M059J (cell line): ENCODE results near the gene HPS6. TPM values are rescaled to one million over a fixed set of nuclear protein-coding genes. Genes with fewer than 3 reads are reported as not detected.
A peak's percentile ranks its signal among the peaks of the same experiment; 100 is the strongest.

Experiments
- DNase-seq: peaks from one replicate; pipeline ENCODE4 v3.0.0-alpha.2; 2012; ENCODE audit warnings: low read depth
- total RNA-seq: library from RNA; depleted of rRNA; stranded (reverse); fragments of >200 nt; shearing (Covaris generic); gene quantifications from 2 replicates; pipeline ENCODE4 v1.2.3, GENCODE V29; 2014

HPS6 gene
- total RNA-seq, 1 experiment from 2014 or later, result 19.8 TPM

DNA sequence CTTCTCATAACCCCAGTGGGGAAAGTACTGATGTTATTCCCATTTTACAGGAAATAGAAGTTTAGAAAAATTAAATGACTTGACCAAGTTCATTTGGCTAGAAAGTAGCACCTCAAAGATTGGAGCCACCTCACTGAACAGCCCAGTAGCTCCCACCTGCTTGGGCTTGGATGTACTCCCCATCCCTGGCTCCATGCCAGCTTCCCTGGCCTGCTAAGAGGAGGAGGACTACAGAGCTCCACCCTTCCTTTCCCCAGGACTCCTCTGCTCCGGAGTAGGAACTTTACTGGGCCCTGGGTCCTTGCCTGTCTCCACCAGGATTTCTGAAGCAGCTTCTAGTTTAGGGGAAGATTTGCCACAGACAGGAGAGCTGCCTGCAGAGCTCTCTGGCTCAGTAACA lies 3.1 kb downstream of the HPS6 start:
- no peak for DNase-seq

DNA sequence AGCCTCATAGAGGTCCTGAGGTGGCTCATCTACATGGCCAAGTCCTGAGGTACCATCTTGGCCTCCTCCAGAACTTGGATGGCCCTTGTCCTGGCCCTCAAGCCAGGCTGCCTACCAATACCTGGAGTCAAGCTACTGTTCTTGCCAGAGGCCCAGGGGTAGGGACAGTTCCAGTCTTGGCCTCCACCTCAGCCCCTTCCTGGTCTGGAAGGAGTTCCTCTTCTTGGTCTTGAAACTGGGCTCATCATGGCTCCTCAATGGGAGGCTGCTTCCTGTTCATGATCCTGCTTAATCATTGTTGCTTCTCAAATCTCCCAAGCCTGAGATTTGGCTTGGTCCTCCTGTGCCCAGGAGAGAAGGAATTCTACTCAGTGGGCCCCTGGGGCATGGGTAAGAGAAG lies 3.9 kb downstream of the HPS6 start:
- no peak for DNase-seq

DNA sequence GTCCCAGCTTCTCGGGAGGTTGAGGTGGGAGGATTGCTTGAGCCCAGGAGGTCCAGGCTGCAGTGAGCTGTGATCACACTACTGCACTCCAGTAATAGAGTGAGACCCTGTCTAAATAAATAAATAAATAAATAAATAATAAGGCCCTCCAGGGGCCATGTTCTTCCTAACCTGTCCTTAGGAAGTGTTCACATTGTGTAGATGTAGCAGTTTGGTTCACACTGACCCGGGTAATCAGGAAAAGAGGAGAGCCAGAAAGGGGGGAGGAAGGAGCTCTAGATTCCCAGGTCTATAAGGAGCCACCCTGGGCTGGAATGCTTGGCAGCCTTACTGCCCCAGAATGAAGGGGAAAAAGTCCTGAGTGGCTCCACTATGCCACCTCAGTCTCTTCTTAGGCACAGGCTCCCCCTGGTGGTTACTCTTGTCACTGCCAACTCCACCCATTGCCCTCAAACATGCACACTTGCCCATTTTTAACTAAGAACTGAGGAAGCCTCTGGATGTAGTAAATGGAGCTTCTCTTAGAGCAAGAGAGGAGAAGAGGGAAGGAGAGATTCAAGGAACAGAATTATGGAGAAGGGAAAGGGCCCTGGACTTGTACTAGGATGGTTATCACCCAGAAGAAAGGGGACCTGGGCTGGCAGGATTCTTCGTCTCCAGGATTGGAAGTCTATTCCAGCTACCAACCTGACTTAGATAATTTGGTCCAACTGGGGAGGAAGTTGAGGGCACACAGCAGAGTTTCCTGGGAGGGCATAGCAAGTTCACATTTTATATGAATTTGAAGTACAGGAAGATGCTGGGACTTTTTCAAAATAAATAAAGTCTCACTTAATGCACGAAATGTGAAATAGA lies 7.8 kb downstream of the HPS6 start:
- DNase-seq, result peak; percentile 69

DNA sequence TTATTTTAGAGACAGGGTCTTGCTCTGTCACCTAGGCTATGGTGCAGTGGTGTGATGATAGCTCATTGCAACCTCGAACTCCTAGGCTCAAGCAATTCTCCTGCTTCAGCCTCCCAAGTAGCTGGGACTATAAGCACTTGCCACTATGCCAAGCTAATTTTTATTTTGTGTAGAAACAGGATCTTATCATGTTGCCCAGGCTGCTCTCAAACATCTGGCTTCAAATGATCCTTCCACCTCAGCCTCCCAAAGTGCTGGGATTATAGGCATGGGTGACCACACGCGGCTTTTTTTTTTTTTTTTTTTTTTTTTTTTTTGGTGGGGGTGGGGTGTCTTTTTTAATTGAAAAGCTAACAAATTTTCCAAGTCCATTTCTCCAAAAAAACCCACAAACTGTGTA lies 18.4 kb downstream of the HPS6 start:
- no peak for DNase-seq

DNA sequence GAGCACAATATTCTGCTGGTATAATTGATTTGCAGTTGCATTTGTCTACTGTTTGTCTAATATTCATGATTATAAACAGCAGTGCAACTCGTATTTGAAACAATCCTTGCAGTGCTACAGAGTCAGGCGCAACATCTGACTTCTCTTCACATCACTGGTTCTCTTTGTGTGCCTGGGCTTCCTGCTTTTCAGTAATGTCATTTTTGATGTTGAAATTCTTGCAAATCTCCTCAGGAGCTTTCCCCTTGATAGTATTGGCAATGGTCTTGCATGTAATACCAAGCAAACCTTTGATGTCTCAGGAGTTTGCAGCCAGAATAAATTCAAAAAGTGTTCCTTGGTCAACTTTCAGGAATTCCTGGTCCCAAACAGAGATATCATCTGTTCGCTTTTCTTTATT lies 20.2 kb downstream of the HPS6 start:
- no peak for DNase-seq

DNA sequence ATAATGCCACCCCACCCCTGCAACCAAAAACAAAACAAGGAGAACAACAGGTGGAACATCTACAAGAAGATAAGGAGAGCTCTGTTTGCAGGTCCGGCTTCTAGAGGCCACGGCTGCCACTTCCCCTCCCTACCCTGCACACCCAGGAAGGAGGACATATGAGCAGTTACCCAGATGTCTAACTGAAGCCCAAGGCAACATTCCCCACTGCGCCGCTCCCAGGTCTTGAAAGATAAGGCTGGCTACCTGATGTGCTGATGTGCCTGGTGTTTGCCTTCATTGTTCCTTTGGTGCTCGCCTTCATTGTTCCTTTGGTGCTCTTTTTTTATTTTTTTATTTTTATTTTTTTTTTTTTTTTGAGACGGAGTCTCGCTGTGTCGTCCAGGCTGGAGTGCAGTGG lies 21.0 kb downstream of the HPS6 start:
- DNase-seq, result no peak

DNA sequence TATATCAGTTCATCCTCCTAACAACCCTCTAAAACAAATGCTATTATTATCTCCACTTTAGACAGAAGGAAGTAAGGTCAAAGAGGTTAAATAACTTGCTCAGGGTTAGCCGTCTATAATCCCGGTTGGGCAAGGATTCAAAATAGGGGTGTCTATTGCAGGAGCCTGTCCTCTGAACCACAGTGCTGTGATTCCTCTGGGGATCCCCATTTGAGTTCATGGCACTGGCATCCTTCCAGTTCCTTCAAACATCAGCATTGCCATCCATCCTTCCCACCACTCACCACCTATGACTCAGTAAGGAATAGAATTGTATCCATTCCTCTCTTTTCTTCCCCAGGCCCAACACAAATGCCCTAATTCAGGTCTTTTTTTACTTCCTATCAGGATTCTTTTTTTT lies 25.6 kb downstream of the HPS6 start:
- DNase-seq, result peak; percentile 72

DNA sequence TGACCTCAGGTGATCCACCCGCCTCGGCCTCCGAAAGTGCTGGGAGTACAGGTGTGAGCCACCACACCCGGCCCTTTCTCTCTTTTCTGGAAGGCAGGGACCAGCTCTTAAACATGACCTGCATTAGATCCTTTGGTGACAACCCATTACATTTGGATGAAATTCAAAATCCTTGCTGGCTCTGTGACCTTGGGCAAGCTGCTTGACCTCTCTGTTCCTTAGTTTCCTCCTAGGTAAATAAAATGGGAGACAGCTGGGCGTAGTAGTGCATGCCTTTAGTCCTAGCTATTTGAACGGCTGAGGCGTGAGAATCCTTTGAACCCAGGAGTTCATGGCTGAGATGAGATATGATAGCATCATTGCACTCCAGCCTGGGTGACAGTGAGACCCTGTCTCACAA lies 31.3 kb downstream of the HPS6 start:
- DNase-seq, result no peak

DNA sequence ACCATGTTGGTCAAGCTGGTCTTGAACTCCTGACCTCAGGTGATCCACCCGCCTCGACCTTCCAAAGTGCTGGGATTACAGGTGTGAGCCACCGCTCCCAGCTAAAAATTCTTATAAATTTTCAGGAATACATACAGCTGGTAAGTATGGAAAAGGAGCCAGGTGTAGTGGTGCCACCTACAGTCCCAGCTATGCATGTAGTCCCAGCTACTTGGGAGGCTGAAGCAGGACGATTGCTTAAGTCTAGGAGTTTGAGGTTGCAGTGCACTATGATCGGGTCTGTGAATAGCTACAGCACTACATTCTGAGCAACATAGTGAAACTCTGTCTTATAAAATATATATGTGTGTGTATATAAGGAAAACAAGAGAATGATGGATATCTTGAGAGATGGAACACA lies 36.0 kb downstream of the HPS6 start:
- no peak for DNase-seq

DNA sequence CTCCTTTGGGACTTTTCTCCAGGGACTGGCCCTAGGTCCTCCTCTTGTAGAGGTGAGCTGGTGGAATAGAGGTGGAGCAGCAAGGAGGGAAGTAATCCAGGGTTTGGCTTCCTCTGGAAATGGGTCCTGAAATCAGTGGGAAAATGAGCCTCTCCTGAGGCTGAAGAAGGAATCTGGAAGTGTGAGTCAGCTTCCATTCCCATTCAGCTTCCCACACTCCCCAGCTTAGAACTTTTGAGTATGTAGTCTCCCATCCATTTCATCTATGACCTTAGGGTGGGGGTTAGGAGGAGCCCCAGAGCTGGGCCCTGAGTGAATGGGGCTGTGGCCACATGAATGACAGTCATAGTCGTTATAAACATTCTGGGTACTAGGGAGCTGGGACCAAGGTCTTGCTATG lies 37.3 kb downstream of the HPS6 start:
- no peak for DNase-seq

DNA sequence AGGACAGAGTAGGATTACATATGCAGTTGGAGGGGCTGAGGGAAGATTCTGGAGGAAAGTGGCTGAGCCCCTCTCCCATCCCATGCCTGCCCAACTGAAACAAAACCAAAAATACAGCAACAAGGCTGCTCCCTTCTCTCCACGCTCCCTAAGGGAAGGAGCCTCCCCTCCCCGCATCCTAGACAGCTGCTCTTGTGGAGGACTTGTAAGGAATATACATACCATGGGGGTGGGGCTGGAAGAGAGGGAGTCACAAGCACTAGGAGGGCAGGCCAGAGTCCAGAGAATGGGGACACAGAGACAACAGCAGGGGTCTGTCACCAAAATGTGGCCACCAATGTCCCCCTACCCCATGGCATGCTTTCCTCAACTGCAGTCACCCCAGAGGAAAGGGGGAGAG lies 41.8 kb downstream of the HPS6 start:
- no peak for DNase-seq

DNA sequence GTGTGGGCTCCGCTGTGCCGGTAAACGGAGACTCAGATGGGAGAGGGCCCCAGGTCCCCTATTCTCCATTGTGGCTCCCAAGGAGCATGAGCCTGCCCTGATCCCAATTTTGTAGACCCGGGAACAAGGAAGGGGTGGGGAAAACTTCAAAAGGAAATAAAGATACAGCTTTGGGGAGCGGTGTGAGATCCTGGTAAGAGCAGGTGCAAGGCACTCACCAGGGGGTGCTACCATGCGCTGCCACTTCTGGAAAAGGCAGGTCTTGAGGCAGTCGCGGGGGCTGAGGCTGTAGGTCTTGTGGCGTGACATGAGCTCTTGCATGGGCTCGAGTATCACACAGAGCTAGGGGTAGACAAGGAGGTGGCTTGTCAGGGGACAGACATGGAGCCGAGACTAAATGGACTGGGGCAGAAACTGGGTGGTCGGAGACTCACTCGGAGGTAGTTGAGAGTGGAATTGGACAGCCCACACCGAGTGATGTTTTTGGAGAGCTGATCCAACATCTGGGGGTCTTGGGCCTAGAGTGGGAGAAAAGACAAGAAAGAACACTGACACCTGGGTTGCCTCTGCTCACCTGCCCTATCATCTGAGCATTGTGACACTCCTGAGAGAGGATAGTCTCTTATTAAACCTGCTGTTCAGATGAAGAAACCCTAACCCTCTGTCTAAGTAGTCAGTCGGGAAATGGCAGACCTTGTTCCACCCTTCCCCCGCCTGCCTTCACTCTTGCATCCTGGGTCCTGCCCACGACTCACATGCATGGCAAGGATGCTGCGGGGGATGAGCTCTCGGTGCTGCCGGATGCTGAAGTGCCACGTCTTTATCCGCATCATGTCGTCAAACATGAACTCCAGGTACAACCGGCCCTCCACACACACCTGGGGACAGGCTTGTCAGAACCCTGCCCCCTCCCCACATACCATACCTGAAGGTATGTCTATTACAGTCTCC lies 44.3 kb downstream of the HPS6 start:
- DNase-seq, result no peak

DNA sequence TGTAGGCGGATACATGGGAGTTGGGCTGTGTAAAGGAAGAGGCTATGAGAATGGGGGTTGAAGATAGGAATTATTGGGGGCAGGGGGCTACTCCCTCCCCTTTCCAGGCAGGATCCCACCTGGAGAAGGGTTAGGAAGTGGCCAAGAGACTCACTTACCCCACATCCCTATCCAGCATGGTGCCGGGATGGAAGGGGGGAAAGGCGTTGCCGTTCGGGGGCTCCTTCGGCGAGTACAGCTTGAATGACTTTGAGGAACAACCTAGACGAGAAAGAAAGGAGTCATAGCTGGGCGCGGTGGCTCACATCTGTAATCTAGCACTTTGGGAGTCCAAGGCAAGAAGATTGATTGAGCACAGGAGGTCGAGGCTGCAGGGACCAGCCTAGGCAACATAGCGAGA lies 46.1 kb downstream of the HPS6 start:
- no peak for DNase-seq

DNA sequence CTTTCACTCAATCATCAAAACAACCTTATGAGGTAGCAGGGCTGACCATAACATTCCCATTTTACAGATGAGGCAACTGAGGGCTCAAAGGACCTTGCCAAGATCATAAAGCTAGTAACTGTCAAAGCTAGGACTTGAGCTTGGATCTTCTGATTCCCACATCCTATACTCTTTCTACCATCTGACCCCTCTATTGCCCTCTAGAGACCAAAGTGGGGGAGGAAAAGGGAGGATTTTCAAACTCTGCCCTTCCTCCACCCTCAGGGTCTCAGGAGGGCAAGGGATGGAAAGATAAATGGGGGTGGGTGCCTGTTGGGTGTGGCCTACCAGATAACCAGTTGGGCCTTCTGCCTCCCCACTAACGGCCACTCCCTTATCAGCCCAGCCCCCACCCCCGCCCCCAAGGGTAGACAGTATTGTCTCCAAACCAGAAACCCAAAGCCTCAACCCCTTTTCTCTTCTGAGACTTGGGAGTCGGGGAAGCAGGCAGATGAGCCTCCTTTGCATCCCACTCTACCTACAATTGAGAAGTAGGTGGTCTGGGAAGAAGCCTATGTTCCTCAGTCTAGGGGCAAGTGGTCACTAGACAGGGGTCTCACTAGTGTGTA lies 47.2 kb downstream of the HPS6 start:
- no peak for DNase-seq

DNA sequence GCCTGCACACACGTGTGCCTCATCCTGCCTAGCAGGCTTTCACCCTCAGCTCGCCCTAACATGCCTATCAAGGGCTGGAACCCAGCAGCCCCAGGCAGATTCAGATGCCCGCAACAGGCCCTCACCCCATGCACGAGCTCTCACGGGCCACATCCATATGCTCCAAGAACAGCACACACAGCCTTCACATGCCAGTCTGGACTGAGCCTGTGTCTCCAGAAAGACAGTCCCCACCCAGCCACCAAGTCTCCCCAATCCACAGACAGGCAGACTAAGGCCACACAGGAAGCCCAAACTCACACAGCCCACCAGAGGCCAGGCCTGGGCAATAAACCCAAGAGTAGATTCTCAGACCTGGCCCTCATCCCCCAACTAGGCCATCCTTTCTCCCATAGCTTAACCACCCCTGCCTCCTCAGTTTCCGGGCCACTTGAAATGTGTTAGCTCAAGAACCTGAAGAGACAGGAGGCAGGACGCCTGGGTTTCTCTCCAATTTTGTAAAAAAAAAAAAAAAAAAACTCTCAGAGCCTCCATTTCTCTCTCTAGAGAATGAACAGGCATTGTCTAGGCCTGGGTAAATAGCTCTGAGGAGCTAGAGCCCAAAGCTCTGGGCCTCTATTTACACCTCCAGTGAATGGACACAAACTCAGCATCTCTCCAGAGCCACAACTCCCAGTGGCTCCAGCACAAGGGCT lies 48.3 kb downstream of the HPS6 start:
- no peak for DNase-seq

DNA sequence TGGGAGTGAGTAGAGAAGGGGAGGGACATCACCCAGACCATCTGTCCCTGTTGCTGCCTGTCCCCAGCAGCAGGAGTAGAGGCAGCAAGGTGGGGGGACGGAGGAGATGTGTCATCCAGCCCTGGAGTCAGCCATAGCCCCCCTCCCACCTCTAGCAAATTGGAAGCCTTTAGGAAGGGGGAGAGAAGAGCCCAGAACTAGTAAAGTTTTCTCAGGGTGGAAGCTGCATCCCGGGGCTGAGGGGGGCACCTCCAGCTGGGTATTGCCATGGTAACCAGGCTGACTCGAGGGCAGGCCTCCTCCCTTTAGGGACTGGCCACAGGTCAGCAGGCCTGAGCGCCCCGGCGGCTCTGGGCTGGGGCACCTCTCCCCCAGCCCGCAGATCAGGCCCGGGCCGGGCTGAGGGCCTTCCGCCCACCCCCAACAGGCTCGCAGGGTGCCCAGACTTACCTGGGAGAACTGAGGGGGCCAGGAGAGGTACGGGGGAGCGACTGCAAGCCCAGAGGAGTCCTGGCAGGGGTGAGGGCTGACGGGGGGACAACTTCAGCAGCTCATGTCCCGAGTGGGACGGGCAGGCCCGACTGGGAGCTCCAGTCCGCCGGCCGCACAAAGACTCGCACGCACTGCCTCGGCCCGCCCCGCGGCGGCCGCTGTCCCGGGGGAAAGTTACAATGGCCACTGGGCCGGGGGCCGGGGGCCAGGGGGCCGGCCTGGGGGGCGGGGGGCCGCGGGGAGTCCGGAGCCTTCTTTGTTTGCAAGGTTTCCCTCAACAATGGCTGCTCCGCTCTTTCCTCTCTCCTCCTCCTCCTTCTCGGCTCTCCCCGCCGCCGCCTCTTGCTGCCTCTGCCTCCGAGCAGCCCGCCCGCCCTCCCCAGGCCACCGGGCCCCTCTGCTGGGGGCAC lies 49.1 kb downstream of the HPS6 start:
- DNase-seq, result peak; percentile 44

DNA sequence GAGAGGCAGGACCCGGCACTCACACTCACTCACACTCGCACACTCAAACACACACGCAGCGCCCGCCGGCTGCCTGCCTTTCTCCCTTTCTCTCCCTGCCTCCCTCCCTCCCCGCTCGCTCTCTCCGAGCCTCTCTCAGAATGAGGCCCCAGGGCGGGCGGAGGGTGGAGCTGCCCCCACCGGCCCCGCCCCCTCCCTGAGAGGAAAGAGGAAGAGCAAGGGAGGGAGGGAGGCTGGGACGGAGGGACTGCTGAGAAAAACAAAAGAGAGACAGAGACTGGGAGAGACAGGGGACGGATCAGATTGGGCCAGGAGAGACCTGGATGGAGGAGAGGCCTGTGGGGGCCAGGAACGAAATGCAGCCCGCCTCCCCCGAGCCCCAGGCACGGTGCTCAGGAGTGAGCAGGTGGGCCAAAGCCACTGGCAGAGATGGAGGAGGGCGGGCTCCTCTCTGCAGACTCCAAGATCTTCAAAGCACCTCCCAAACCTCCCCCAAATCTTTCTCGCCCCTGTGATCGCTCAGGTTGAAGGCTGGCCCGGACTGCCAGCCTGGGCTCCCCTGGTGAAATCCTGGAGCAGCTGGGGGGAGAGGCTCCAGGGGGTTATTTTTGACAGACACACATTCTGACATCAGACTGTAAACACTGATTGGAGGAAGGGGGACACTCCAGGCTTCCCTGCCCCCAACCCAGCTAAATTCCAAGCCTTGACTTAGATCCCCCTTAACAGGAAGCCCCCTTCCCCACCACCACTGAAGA lies 49.9 kb downstream of the HPS6 start:
- peak; percentile 89 for DNase-seq

DNA sequence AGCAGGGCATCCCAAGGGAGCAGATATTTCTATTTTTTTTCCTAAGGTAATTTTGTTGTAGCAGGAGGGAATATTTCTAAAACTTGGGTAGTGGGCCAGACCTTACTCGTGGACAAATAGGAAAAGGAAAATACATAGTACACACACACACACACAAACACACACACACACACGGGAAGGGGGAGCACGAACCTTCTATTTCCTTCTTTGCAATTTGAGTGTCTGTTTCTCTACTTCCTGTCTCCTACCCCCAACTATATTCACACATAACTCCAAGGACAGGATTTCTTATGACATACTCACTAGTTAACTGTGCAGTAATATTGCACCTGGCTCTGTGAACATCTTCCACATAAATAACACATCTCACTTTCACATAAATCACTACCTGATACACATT lies 50.6 kb downstream of the HPS6 start:
- no peak for DNase-seq

DNA sequence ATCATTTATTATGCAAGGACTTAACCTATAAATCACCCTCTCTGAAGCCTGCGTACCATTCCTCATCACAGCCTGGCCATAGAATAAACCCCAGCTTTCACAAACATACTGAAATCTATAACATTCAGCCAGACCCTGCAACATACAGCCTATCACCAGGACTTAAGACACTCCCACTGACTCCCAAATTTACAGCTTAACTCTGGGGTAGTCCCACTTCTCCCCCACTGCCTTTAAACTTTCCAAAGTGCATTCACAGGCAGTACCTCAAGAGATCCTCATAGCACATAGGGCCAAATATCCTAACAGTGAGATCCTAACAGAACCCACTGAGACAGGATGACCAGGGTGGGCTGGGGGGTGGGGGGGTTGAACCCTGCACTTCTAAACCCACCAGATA lies 51.5 kb downstream of the HPS6 start:
- DNase-seq, result no peak
